ENCODE results near the gene MTX2. TPM values are rescaled to one million over a fixed set of nuclear protein-coding genes. Genes with fewer than 3 reads are reported as not detected.
A peak's percentile ranks its signal among the peaks of the same experiment; 100 is the strongest.

MTX2 gene
- total RNA-seq, 1 experiment from 2014 or later, result 38.0 TPM

GRCh38 chr2:176278927-176279326 is 9.7 kb downstream of the MTX2 start:
- no peak for DNase-seq (ENCODE audit: unreplicated experiment)
- ChIA-PET POLR2A (interaction anchor here (0.5 to 1.1 kb wide), 3 partner anchors 8 to 1634 kb away, joined by 3 to 4 read pairs (median 3); no protein-coding TSS in a partner anchor), CTCF (no interaction called here)
- Mint-ChIP-seq H3K36me3 (ENCODE audit: insufficient read depth, unreplicated experiment) (peaks cover 8% of the 10 kb centered on the region), H3K4me3 (ENCODE audit: unreplicated experiment) (no peak overlapping the region), H3K27me3 (ENCODE audit: insufficient read depth, unreplicated experiment) (no peaks in the 10 kb centered on the region), H3K9me3 (ENCODE audit: unreplicated experiment) (no peaks in the 10 kb centered on the region), H3K27ac (ENCODE audit: low read depth, unreplicated experiment) (no peak overlapping the region), H3K4me1 (ENCODE audit: insufficient read depth, unreplicated experiment) (peaks cover 27% of the 10 kb centered on the region)
- TF ChIP-seq, protein P1, sequence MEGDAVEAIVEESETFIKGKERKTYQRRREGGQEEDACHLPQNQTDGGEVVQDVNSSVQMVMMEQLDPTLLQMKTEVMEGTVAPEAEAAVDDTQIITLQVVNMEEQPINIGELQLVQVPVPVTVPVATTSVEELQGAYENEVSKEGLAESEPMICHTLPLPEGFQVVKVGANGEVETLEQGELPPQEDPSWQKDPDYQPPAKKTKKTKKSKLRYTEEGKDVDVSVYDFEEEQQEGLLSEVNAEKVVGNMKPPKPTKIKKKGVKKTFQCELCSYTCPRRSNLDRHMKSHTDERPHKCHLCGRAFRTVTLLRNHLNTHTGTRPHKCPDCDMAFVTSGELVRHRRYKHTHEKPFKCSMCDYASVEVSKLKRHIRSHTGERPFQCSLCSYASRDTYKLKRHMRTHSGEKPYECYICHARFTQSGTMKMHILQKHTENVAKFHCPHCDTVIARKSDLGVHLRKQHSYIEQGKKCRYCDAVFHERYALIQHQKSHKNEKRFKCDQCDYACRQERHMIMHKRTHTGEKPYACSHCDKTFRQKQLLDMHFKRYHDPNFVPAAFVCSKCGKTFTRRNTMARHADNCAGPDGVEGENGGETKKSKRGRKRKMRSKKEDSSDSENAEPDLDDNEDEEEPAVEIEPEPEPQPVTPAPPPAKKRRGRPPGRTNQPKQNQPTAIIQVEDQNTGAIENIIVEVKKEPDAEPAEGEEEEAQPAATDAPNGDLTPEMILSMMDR (IDR thresholded peaks at IDR 0.05; ENCODE audit: unreplicated experiment), result no peak
- BruUV-seq (replicated peaks), result no TSS peak
- intact Hi-C loops (cut with micrococcal nuclease), result no loop called here

GRCh38 chr2:176280156-176280555 is 10.9 kb downstream of the MTX2 start:
- peaks cover 28% of the 10 kb centered on the region for H3K4me1 Mint-ChIP-seq (ENCODE audit: insufficient read depth, unreplicated experiment)
- POLR2A ChIA-PET, result no interaction called here

GRCh38 chr2:176280867-176281658 is 11.8 kb downstream of the MTX2 start:
- no peaks in the 10 kb centered on the region for H3K9me3 Mint-ChIP-seq (ENCODE audit: unreplicated experiment)
- ChIA-PET CTCF (interaction anchor here (1.2 kb wide), 1 partner anchor 140 kb away, joined by 3 read pairs; no protein-coding TSS in a partner anchor), POLR2A (interaction anchor here (0.8 to 2.1 kb wide), 2 partner anchors 11 to 12 kb away, joined by 3 to 6 read pairs; partner anchors contain the start of gene MTX2)
- no peak overlapping the region for H3K4me3 Mint-ChIP-seq (ENCODE audit: unreplicated experiment)
- H3K36me3 Mint-ChIP-seq (ENCODE audit: insufficient read depth, unreplicated experiment), result peaks cover 10% of the 10 kb centered on the region
- intact Hi-C loops (cut with micrococcal nuclease), result no loop called here
- DNase-seq (ENCODE audit: unreplicated experiment), result peak; percentile 42
- no peaks in the 10 kb centered on the region for H3K27me3 Mint-ChIP-seq (ENCODE audit: insufficient read depth, unreplicated experiment)
- TF ChIP-seq, protein P1 (IDR thresholded peaks at IDR 0.05; ENCODE audit: unreplicated experiment), result no peak
- H3K4me1 Mint-ChIP-seq (ENCODE audit: insufficient read depth, unreplicated experiment), result peaks cover 33% of the 10 kb centered on the region
- H3K27ac Mint-ChIP-seq (ENCODE audit: low read depth, unreplicated experiment), result no peak overlapping the region
- BruUV-seq (replicated peaks), result no TSS peak

More at GRCh38 chr2:176280156-176280555, 10.9 kb downstream of the MTX2 start:
- no peaks in the 10 kb centered on the region for H3K9me3 Mint-ChIP-seq (ENCODE audit: unreplicated experiment)
- no peak for DNase-seq (ENCODE audit: unreplicated experiment)
- no peak overlapping the region for H3K4me3 Mint-ChIP-seq (ENCODE audit: unreplicated experiment)
- CTCF ChIA-PET, result interaction anchor here (1.2 kb wide), 1 partner anchor 139 kb away, joined by 3 read pairs; no protein-coding TSS in a partner anchor
- BruUV-seq (replicated peaks), result no TSS peak
- H3K36me3 Mint-ChIP-seq (ENCODE audit: insufficient read depth, unreplicated experiment), result peaks cover 7% of the 10 kb centered on the region
- no peaks in the 10 kb centered on the region for H3K27me3 Mint-ChIP-seq (ENCODE audit: insufficient read depth, unreplicated experiment)
- H3K27ac Mint-ChIP-seq (ENCODE audit: low read depth, unreplicated experiment), result no peak overlapping the region
- TF ChIP-seq, protein P1 (IDR thresholded peaks at IDR 0.05; ENCODE audit: unreplicated experiment), result no peak
- intact Hi-C loops (cut with micrococcal nuclease), result no loop called here

DNA sequence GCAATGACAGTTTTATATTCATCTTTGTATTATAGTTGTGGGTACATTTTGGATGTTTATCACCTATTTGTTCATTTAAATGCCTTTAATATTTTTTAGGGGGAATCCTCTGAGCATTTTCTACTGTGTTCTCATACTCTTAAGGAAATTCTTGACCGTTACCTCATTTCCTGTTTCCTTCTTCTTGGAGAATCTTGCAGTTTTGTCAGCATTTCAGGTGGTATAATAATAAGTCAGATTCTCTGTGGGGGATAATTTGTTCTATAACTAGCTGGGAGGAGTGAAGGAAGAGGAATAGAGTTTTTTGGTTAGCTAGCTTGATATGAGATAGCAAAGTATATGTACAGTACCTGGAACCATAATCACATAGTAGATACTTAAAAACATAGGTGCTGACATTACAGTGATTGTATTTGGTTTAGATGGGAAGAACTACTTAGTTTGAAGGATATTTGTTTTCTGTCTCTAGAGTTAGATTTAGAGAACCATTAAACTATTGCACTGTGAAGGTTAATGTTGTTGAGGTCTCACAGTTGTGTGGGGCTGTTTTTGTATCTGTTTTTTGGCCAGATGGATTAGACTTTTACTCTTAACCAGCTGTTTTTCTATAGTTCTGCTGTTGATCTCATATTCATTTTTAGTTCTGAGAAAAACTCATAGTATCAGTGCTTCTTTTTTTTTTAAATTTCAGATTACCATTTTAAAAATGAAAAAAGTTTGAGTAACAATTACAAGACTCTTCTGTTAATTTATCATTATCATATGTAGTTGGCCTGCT is 14.2 kb downstream of the MTX2 start:
- POLR2A ChIA-PET, result no interaction called here
- Mint-ChIP-seq H3K4me1 (ENCODE audit: insufficient read depth, unreplicated experiment) (peaks cover 33% of the 10 kb centered on the region), H3K36me3 (ENCODE audit: insufficient read depth, unreplicated experiment) (peaks cover 13% of the 10 kb centered on the region), H3K27me3 (ENCODE audit: insufficient read depth, unreplicated experiment) (no peaks in the 10 kb centered on the region), H3K9me3 (ENCODE audit: unreplicated experiment) (no peaks in the 10 kb centered on the region), H3K4me3 (ENCODE audit: unreplicated experiment) (no peak overlapping the region), H3K27ac (ENCODE audit: low read depth, unreplicated experiment) (no peak overlapping the region)
- intact Hi-C loops (cut with micrococcal nuclease), result no loop called here
- DNase-seq (ENCODE audit: unreplicated experiment), result no peak
- TF ChIP-seq, protein P1 (IDR thresholded peaks at IDR 0.05; ENCODE audit: unreplicated experiment), result no peak
- CTCF ChIA-PET, result interaction anchor here (1.1 kb wide), 1 partner anchor 9 kb away, joined by 3 read pairs; no protein-coding TSS in a partner anchor
- no TSS peak for BruUV-seq (replicated peaks)

All from MCF 10A (cell line).